Omental fat pad (tissue), 4 donors: ENCODE results near the gene LDHAL6B. TPM values are rescaled to one million over a fixed set of nuclear protein-coding genes. Genes with fewer than 3 reads are reported as not detected.

Source experiments
- ATAC-seq: fragments of 150-250 bp; one replicate; pipeline ENCODE4 v1.9.1; 2016; ENCODE audit warnings: mild to moderate bottlenecking, moderate library complexity; ENCODE audit not compliant: low FRiP score
- DNase-seq: peaks from one replicate; pipeline ENCODE4 v3.0.0-alpha.2; 2019; ENCODE audit warnings: low spot score
- CTCF ChIP-seq, 3 donors: fragments of 450-650 bp; IDR thresholded peaks; one replicate each; pipeline ENCODE4 v1.5.1; 2016 to 2017; ENCODE audit warnings: antibody characterized with exemption in 3 of 3, mild to moderate bottlenecking in 3 of 3, moderate library complexity in 2 of 3
- total RNA-seq, 4 donors: library from RNA; depleted of rRNA; stranded (reverse); fragments of >200 nt; gene quantifications; one replicate each; pipeline ENCODE4 v1.1.0, GENCODE V29; 2016

The LDHAL6B gene
- total RNA-seq, 4 donors from 2014 or later: not detected

GRCh38 chr15:59203008-59203407 lies 3.6 kb upstream of the LDHAL6B start:
- DNase-seq (no peak), ATAC-seq (no peak)
- TF ChIP-seq CTCF (IDR thresholded peaks at IDR 0.05): no peak

DNA sequence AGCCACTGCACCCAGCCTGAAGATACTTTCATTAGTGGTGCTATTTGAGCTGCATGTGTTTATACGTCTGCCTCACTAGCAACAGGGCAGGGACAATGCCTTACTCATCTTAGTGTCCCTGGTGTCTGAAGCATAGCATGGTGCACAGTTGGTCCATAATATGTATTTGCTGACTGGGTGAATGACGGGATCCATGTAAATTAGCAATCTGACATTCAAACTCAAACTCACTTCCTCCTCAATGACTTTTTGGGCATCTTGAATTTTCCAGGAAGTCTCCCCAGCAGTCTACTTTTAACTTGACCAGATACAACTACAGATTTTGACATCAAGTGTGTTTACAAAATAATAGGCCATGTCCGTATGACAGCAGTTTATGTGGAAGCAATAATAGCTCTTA lies 3.0 kb upstream of the LDHAL6B start:
- no peak for ATAC-seq
- no peak for DNase-seq
- TF ChIP-seq CTCF (IDR thresholded peaks at IDR 0.05): no peak

DNA sequence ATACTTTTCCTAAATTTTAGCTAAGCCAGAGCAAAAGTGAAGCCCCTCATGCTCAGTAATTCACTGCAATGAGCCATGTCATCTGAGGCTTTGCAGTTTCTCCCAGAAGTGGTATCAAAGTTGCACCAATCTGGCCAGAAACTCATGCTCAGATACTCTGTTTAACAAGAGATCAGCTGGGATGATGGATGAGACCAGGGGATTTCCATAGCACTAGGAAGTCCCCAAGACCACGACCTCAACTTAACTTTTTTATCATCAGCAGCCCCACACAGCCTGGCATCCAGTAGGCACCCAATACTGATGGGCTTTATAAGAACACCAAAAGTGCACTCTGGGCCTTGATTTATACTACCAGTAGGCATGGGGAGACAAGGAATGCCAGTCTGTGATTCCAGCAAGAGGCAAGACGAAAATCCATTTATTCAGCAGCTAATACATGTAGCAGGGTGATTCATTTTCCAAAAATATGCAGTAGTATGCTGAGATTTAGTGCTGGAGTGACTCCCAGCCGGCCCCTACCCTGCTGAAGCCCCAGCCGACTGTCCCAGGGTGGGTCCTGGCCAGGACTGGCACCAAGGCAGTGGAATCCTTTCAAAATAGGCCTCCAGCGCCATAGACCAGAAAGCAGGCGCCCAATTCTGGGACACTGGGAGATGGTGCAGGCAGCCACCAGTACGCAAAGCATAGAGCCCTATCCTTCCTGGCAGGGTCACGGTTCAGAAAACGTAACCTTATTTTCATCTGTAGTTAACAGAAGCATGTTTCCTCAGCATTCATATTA lies 612 bp upstream of the LDHAL6B start:
- TF ChIP-seq CTCF (IDR thresholded peaks at IDR 0.05): no peak
- DNase-seq (no peak), ATAC-seq (no peak)

DNA sequence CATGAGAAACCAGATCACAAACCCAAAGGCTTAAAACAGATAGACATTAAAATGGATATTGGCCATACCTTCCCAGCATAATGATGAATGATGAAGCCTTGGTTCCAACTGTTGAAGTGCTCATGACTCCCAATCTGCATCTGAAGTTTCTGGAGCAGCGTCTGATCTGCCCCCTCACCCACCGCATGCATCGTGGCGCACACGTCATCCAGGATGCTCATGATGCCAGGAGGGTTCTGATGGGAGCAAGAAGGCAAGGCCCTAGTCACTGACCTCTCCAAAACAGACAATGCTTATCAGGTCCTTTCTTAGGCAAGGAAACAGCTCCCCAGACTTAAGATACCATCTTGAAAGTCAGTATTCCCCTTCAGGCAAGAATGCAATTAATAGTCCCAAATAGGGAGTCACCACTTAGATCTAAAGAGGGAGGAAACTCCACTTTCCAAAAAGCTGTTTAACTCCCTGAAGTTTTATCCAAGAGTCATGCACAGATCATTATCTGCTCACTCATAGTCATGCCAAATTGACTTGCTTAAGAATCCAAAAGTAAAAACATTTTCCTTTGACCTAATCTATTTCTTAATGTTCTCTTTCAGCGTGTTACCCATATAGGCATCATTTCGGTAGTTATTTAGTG lies 2.1 kb downstream of the LDHAL6B start:
- no peak for TF ChIP-seq CTCF (IDR thresholded peaks at IDR 0.05)
- ATAC-seq: peak; percentile 39
- no peak for DNase-seq

DNA sequence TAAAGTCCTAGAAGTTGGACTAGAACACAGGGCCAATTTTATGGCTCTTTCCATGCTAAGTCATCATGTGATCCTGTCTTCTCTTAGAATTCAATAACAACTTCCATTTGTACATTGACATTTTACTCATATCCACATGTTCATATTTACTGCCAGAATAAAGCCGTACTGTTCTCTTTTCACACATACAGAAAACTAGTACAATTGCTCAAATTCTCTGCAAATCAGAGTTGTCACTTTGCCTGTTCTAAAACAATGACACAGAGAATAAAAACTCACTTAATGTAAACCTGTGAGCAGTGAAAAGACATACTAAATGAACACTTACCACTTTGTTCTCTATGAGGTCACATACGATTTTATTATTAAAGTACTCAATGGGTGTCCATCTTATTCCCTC lies 3.5 kb downstream of the LDHAL6B start:
- ATAC-seq (no peak), DNase-seq (no peak)
- no peak for TF ChIP-seq CTCF (IDR thresholded peaks at IDR 0.05)

DNA sequence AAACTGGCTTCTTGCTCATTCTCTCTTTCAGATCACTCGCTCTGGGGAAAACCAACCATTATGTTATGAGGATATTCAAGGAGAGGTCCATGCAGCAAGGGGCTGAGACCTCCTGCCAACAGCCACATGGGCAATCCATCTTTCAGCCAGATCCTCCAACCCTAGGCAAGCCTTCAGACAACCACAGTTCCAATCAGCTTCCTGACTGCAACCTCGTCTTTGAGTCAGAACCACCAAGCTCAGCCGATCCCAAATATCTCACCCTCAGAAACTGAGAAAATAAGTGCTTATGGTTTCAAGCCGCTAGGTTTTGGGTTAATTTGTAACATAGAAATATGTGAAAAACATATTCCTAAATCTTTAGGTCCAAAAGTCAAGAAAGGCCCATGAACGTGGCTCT lies 10.3 kb downstream of the LDHAL6B start:
- ATAC-seq (no peak), DNase-seq (no peak)
- TF ChIP-seq CTCF (IDR thresholded peaks at IDR 0.05): no peak
